WTC11 (cell line): ENCODE results near the gene CENPX. TPM values are rescaled to one million over a fixed set of nuclear protein-coding genes. Genes with fewer than 3 reads are reported as not detected.

Experiments used
- ATAC-seq: fragments of 200-7000 bp; cut with Tn5 transposase; 2 replicates; pipeline ENCODE4 v1.10.0; 2021; ENCODE audit warnings: mild to moderate bottlenecking, moderate library complexity
- CTCF ChIA-PET: fragments of 300-600 bp; sonication (Branson Sonifier 250); formaldehyde crosslinking; loops from one replicate; lab custom pipeline; 2021; ENCODE audit warnings: antibody characterized with exemption; lab: Charles Lee
- POLR2A ChIA-PET: fragments of 350-600 bp; sonication (Branson Sonifier 250); formaldehyde crosslinking; loops from one replicate; lab custom pipeline; 2021; ENCODE audit warnings: antibody characterized with exemption; lab: Charles Lee
- DNase-seq: peaks from one replicate; pipeline ENCODE4 v3.0.0; 2021; ENCODE audit warnings: low spot score
- H3K27ac Mint-ChIP-seq: 2 replicates; pipeline ENCODE4 v1.8.0; 2021; ENCODE audit warnings: mixed read lengths
- H3K27me3 Mint-ChIP-seq: 2 replicates; pipeline ENCODE4 v1.8.0; 2021; ENCODE audit warnings: low read depth, mild to moderate bottlenecking, moderate library complexity, mixed read lengths
- H3K36me3 Mint-ChIP-seq: 2 replicates; pipeline ENCODE4 v1.8.0; 2021; ENCODE audit warnings: mixed read lengths
- H3K4me1 Mint-ChIP-seq: 2 replicates; pipeline ENCODE4 v1.8.0; 2022; ENCODE audit warnings: mixed read lengths
- H3K4me3 Mint-ChIP-seq: 2 replicates; pipeline ENCODE4 v1.8.0; 2021; ENCODE audit warnings: mild to moderate bottlenecking, moderate library complexity, mixed read lengths
- H3K9me3 Mint-ChIP-seq: 2 replicates; pipeline ENCODE4 v1.8.0; 2021; ENCODE audit warnings: mixed read lengths
- ESRRA ChIP-seq: sonication (generic); formaldehyde crosslinking; IDR thresholded peaks from 2 replicates; pipeline ENCODE4 v1.8.1; 2022; ENCODE audit warnings: mild to moderate bottlenecking, missing genetic modification reagents, borderline replicate concordance
- ETV6 ChIP-seq: sonication (generic); formaldehyde crosslinking; IDR thresholded peaks from 2 replicates; pipeline ENCODE4 v1.8.1; 2022; ENCODE audit warnings: mild to moderate bottlenecking, missing genetic modification reagents
- GABPB1 ChIP-seq: sonication (generic); formaldehyde crosslinking; IDR thresholded peaks from 2 replicates; pipeline ENCODE4 v1.8.1; 2023; ENCODE audit warnings: mild to moderate bottlenecking, missing genetic modification reagents
- GTF2I ChIP-seq: fragments of 250-450 bp; sonication (Bioruptor Pico); conservative IDR thresholded peaks from 2 replicates; pipeline ENCODE4 v1.4.0; 2021; ENCODE audit warnings: mild to moderate bottlenecking
- JAZF1 ChIP-seq: fragments of 250-450 bp; sonication (Bioruptor Pico); IDR thresholded peaks from 2 replicates; pipeline ENCODE4 v1.9.0; 2021; ENCODE audit warnings: moderate library complexity, mild to moderate bottlenecking, inconsistent platforms
- SP1 ChIP-seq: sonication (generic); formaldehyde crosslinking; conservative IDR thresholded peaks from 2 replicates; pipeline ENCODE4 v1.8.1; 2022; ENCODE audit warnings: missing genetic modification reagents
- ZNF396 ChIP-seq: fragments of 250-450 bp; sonication (Bioruptor Pico); IDR thresholded peaks from 2 replicates; pipeline ENCODE4 v1.8.0; 2021; ENCODE audit warnings: mild to moderate bottlenecking, moderate library complexity, borderline replicate concordance
- total RNA-seq: library from RNA; stranded (reverse); gene quantifications from 3 replicates; pipeline ENCODE4 v1.2.3, GENCODE V29; 2021
- TF ChIP-seq, protein P1 (sequence below): sonication (generic); formaldehyde crosslinking; IDR thresholded peaks from 2 replicates; pipeline ENCODE4 v1.8.1; 2022; ENCODE audit warnings: mild to moderate bottlenecking, moderate library complexity, missing genetic modification reagents
- TF ChIP-seq, protein P2 (sequence below): sonication (generic); formaldehyde crosslinking; IDR thresholded peaks from 2 replicates; pipeline ENCODE4 v1.8.1; 2023; ENCODE audit warnings: mild to moderate bottlenecking, missing genetic modification reagents
- TF ChIP-seq, protein P3 (sequence below): fragments of 250-450 bp; sonication (Bioruptor Pico); IDR thresholded peaks from 2 replicates; pipeline ENCODE4 v1.8.0; 2021; ENCODE audit warnings: mild to moderate bottlenecking
- TF ChIP-seq, protein P4 (sequence below): sonication (generic); formaldehyde crosslinking; IDR thresholded peaks from 2 replicates; pipeline ENCODE4 v1.8.0; 2022; ENCODE audit warnings: mild to moderate bottlenecking, missing genetic modification reagents
- TF ChIP-seq, protein P5 (sequence below): sonication (generic); formaldehyde crosslinking; IDR thresholded peaks from 2 replicates; pipeline ENCODE4 v1.8.0; 2022; ENCODE audit warnings: missing genetic modification reagents

Gene CENPX
- total RNA-seq, 1 experiment from 2014 or later = 121 TPM

DNA sequence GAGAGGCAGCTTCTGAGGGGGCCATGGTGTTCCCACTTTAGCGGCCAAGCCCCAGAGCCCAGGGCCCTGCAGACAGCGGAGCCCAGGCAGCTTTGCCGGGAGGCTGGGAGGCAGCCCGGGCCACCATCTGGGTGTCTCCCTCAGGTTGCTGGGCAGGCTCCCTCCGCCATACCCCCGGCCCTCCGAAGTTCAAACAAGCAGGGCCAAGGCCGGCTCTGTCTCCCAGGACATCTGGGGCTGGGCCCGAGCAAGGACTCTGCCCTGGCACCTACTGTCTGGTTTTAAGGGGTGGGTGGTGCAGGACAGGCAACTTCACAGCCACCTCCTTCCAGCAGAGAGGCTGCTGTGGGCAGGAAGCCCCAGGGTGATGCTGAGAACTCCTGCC is 40.3 kb upstream of the CENPX start:
- DNase-seq (no peak), ATAC-seq (no peak)
- POLR2A ChIA-PET = no interaction called here
- Mint-ChIP-seq H3K4me3 (no peak overlapping the region), H3K4me1 (0 out of 2 replicates have a peak, but pooled peaks cover 2% of the 10 kb centered on the region), H3K27ac (no peak overlapping the region), H3K27me3 (no peaks in the 10 kb centered on the region), H3K9me3 (no peaks in the 10 kb centered on the region), H3K36me3 (peaks cover 3% of the 10 kb centered on the region; the same call in 1 of the 2 replicates)
- no peak for TF ChIP-seq SP1
- TF ChIP-seq GABPB1 (CRISPR knock-in tag) = no peak
- TF ChIP-seq, protein P1, sequence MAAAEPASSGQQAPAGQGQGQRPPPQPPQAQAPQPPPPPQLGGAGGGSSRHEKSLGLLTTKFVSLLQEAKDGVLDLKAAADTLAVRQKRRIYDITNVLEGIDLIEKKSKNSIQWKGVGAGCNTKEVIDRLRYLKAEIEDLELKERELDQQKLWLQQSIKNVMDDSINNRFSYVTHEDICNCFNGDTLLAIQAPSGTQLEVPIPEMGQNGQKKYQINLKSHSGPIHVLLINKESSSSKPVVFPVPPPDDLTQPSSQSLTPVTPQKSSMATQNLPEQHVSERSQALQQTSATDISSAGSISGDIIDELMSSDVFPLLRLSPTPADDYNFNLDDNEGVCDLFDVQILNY = no peak
- no peak for TF ChIP-seq ETV6 (CRISPR knock-in tag)
- TF ChIP-seq, protein P2, sequence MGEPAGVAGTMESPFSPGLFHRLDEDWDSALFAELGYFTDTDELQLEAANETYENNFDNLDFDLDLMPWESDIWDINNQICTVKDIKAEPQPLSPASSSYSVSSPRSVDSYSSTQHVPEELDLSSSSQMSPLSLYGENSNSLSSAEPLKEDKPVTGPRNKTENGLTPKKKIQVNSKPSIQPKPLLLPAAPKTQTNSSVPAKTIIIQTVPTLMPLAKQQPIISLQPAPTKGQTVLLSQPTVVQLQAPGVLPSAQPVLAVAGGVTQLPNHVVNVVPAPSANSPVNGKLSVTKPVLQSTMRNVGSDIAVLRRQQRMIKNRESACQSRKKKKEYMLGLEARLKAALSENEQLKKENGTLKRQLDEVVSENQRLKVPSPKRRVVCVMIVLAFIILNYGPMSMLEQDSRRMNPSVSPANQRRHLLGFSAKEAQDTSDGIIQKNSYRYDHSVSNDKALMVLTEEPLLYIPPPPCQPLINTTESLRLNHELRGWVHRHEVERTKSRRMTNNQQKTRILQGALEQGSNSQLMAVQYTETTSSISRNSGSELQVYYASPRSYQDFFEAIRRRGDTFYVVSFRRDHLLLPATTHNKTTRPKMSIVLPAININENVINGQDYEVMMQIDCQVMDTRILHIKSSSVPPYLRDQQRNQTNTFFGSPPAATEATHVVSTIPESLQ (CRISPR knock-in tag) = no peak
- TF ChIP-seq GTF2I (CRISPR knock-in tag) = no peak
- TF ChIP-seq ZNF396 = no peak
- TF ChIP-seq, protein P3, sequence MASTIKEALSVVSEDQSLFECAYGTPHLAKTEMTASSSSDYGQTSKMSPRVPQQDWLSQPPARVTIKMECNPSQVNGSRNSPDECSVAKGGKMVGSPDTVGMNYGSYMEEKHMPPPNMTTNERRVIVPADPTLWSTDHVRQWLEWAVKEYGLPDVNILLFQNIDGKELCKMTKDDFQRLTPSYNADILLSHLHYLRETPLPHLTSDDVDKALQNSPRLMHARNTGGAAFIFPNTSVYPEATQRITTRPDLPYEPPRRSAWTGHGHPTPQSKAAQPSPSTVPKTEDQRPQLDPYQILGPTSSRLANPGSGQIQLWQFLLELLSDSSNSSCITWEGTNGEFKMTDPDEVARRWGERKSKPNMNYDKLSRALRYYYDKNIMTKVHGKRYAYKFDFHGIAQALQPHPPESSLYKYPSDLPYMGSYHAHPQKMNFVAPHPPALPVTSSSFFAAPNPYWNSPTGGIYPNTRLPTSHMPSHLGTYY (CRISPR knock-in tag) = no peak
- TF ChIP-seq, protein P4, sequence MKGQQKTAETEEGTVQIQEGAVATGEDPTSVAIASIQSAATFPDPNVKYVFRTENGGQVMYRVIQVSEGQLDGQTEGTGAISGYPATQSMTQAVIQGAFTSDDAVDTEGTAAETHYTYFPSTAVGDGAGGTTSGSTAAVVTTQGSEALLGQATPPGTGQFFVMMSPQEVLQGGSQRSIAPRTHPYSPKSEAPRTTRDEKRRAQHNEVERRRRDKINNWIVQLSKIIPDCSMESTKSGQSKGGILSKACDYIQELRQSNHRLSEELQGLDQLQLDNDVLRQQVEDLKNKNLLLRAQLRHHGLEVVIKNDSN (CRISPR knock-in tag) = no peak
- TF ChIP-seq, protein P5, sequence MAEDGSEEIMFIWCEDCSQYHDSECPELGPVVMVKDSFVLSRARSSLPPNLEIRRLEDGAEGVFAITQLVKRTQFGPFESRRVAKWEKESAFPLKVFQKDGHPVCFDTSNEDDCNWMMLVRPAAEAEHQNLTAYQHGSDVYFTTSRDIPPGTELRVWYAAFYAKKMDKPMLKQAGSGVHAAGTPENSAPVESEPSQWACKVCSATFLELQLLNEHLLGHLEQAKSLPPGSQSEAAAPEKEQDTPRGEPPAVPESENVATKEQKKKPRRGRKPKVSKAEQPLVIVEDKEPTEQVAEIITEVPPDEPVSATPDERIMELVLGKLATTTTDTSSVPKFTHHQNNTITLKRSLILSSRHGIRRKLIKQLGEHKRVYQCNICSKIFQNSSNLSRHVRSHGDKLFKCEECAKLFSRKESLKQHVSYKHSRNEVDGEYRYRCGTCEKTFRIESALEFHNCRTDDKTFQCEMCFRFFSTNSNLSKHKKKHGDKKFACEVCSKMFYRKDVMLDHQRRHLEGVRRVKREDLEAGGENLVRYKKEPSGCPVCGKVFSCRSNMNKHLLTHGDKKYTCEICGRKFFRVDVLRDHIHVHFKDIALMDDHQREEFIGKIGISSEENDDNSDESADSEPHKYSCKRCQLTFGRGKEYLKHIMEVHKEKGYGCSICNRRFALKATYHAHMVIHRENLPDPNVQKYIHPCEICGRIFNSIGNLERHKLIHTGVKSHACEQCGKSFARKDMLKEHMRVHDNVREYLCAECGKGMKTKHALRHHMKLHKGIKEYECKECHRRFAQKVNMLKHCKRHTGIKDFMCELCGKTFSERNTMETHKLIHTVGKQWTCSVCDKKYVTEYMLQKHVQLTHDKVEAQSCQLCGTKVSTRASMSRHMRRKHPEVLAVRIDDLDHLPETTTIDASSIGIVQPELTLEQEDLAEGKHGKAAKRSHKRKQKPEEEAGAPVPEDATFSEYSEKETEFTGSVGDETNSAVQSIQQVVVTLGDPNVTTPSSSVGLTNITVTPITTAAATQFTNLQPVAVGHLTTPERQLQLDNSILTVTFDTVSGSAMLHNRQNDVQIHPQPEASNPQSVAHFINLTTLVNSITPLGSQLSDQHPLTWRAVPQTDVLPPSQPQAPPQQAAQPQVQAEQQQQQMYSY (CRISPR knock-in tag) = no peak
- TF ChIP-seq ESRRA (CRISPR knock-in tag) = no peak
- CTCF ChIA-PET = interaction anchor here (2.2 to 2.6 kb wide), 2 partner anchors 25 to 33 kb away, joined by 7 to 19 read pairs; partner anchors contain the start of gene DCXR

DNA sequence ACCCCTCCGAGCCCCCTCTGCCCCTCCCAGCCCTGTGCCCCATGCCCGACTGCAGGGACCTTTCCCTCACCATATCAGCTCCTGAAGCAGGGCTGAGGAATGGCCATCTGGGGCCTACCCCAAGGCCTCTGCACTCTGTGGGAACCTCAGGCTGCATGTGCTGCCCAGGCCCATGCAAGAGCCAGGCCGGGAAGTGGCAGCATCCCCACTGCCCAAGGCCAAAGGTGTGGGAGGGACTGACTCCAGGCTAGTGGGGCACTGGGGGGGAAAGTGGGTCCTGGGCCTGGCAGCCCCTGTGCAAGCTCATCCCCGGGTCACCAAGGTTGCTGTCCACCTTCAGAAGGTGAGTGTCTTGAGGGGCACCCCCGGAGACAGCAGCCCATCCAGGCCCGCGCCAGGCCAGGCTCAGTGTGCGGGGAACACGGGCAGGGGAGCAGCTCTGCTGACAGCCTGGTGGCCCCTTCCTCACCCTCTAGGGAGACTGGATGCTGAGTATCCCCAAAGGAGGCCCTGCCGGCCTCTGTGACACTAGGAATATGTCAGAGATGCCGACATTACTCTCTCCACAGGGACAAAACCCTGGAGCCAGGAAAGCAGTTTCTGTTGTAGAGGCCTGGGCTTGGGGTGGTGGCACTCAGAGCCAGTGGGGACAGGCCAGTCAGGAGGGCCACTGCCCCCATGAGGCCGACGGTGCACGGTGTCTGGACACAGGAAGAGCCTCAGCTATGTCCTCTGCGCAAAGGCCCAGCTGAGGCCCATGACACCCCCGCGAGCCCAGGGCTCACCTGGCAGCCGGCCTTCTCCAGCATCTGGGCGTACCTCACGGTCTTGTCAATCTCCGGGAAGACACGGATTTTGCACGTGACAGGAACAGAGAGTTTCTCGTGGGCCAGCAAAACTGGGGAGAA is 39.7 kb upstream of the CENPX start:
- Mint-ChIP-seq H3K4me3 (no peak overlapping the region), H3K27me3 (no peaks in the 10 kb centered on the region), H3K27ac (no peak overlapping the region), H3K9me3 (no peaks in the 10 kb centered on the region), H3K36me3 (peaks cover 3% of the 10 kb centered on the region; the same call in 1 of the 2 replicates), H3K4me1 (0 out of 2 replicates have a peak, but pooled peaks cover 2% of the 10 kb centered on the region)
- CTCF ChIA-PET = interaction anchor here (0.6 to 2.6 kb wide), 2 partner anchors 32 to 42 kb away, joined by 4 to 19 read pairs; no protein-coding TSS in a partner anchor
- POLR2A ChIA-PET = no interaction called here
- no peak for DNase-seq
- no peak for ATAC-seq
- TF ChIP-seq JAZF1 (CRISPR knock-in tag) (no peak), ZNF396 (no peak)
